Upper lobe of left lung (tissue), 4 donors: ENCODE data around the gene AGO3.

Experiments used
- EP300 ChIP-seq, 4 donors: sonication (generic); formaldehyde crosslinking; IDR thresholded peaks; one replicate each; pipeline ENCODE4 v1.5.1; 2017; ENCODE audit warnings: antibody characterized with exemption in 4 of 4, control low read depth in 2 of 4
- POLR2A ChIP-seq, 4 donors: fragments of 450-650 bp; IDR thresholded peaks; one replicate each; pipeline ENCODE4 v1.5.1; 2016 to 2017; ENCODE audit warnings: antibody characterized with exemption in 4 of 4, mild to moderate bottlenecking in 2 of 4
- POLR2AphosphoS5 ChIP-seq, 2 donors: sonication (generic); formaldehyde crosslinking; IDR thresholded peaks; one replicate each; pipeline ENCODE4 v1.5.1; 2017; ENCODE audit warnings: antibody characterized with exemption in 2 of 2
- TF ChIP-seq, protein P1 (sequence below), 6 experiments: fragments of 450-650 bp in 4 of 6; fragments of 200-600 bp in 2 of 6; sonication (generic) in 2 of 6; IDR thresholded peaks; one replicate each; pipeline ENCODE4 v1.5.1; 2016 to 2019; ENCODE audit warnings: antibody characterized with exemption in 6 of 6

GRCh38 chr1:36083219-36083618 lies 152.3 kb downstream of the AGO3 start:
- TF ChIP-seq POLR2AphosphoS5 (IDR thresholded peaks at IDR 0.05) (no peak), POLR2A (IDR thresholded peaks at IDR 0.05) (no peak), EP300 (IDR thresholded peaks at IDR 0.05) (no peak)
- TF ChIP-seq, protein P1, sequence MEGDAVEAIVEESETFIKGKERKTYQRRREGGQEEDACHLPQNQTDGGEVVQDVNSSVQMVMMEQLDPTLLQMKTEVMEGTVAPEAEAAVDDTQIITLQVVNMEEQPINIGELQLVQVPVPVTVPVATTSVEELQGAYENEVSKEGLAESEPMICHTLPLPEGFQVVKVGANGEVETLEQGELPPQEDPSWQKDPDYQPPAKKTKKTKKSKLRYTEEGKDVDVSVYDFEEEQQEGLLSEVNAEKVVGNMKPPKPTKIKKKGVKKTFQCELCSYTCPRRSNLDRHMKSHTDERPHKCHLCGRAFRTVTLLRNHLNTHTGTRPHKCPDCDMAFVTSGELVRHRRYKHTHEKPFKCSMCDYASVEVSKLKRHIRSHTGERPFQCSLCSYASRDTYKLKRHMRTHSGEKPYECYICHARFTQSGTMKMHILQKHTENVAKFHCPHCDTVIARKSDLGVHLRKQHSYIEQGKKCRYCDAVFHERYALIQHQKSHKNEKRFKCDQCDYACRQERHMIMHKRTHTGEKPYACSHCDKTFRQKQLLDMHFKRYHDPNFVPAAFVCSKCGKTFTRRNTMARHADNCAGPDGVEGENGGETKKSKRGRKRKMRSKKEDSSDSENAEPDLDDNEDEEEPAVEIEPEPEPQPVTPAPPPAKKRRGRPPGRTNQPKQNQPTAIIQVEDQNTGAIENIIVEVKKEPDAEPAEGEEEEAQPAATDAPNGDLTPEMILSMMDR (IDR thresholded peaks at IDR 0.05), result no peak
